Pancreas (tissue), 10 donors: Measurements from ENCODE around the gene TCF7L2. TPM values are rescaled to one million over a fixed set of nuclear protein-coding genes. Genes with fewer than 3 reads are reported as not detected.

Source experiments
- ATAC-seq, 4 donors: fragments of 200-7000 bp; cut with Tn5 transposase; one replicate each; pipeline versions ENCODE4 v1.8.0 to v1.9.1; 2020; ENCODE audit warnings: mild to moderate bottlenecking in 4 of 4, moderate library complexity in 4 of 4
- DNase-seq, 6 donors: peaks; one replicate each; pipeline ENCODE4 v3.0.0-alpha.2; 2020
- FAIRE-seq: peaks from 2 replicates; lab custom pipeline; 2012; peaks lifted over from hg19 to GRCh38; lab: Jason Lieb, UNC
- H3K27ac ChIP-seq, 4 donors: fragments of 200-600 bp; sonication (generic); 1 replicate in 3 of 4; 2 replicates in 1 of 4; pipeline versions ENCODE4 v1.5.0 to v1.8.0; 2020
- H3K27me3 ChIP-seq, 4 donors: fragments of 200-600 bp; one replicate each; pipeline ENCODE4 v1.8.0; 2021
- H3K36me3 ChIP-seq, 3 donors: fragments of 200-600 bp; sonication (generic) in 1 of 3; one replicate each; pipeline versions ENCODE4 v1.5.0 to v1.8.0; 2020 to 2021
- H3K4me1 ChIP-seq, 3 donors: fragments of 200-600 bp; one replicate each; pipeline ENCODE4 v1.8.0; 2021
- H3K4me3 ChIP-seq, 4 donors: fragments of 200-600 bp; sonication (generic) in 2 of 4; one replicate each; pipeline versions ENCODE4 v1.5.0 to v1.8.0; 2020 to 2021
- H3K9me3 ChIP-seq, 4 donors: fragments of 200-600 bp; one replicate each; pipeline ENCODE4 v1.8.0; 2021
- WGBS, 2 donors: extraction: QIAGEN DNeasy Blood & Tissue Kit; methylation state at CpG; one replicate each; pipeline ENCODE4 v1.1.7; 2013; 5-methylcytosine and 5-hydroxymethylcytosine counted together
- intact Hi-C, 3 donors: fragments of 100-400 bp; cut with DNase I; formaldehyde crosslinking; loops; one replicate each; pipeline versions ENCODE4 v1.11.1 to v1.14.2; 2022
- polyA plus RNA-seq, 2 donors: library from polyadenylated mRNA; stranded (reverse); fragments of 200-250 nt; gene quantifications; one replicate each; pipeline ENCODE4 v1.2.3, GENCODE V29; 2013
- total RNA-seq, 6 donors: library from RNA; stranded (reverse); fragmentation: NEBNext Ultra II Directional in 4 of 6; extraction: Animal tissue kit (Norgen Biotek cat#: 25700) in 4 of 6; gene quantifications; one replicate each; pipeline versions ENCODE4 v1.2.1 to v1.2.4, GENCODE V29; 2021 to 2023
- TF ChIP-seq, protein P1 (sequence below), 4 donors: fragments of 200-600 bp; sonication (generic) in 3 of 4; IDR thresholded peaks; one replicate each; pipeline versions ENCODE4 v1.5.0 to v1.8.0; 2021; ENCODE audit warnings: antibody characterized with exemption in 4 of 4
- donor health status: healthy with polysubstance abuse.
- donor health status: DM: no; HTN: no; CAD: no; lungs with moderate emphysema.
- donor health status: DM: no; HTN: no; CAD: no.
- donor health status: control.
- donor health status: control.
- donor health status: Bipolar disorder and iron deficiency.
- donor health status: DM: yes; HTN: yes; CAD: no.
- donor health status: DM: no; HTN: no; CAD: no.
- donor health status: DM: no; HTN: no; CAD: no.
- donor health status: DM: yes; HTN: yes; CAD: no.

TCF7L2 gene
- total and polyA plus RNA-seq, 8 donors = 7.9 to 22.3 (median 11.6) TPM

DNA sequence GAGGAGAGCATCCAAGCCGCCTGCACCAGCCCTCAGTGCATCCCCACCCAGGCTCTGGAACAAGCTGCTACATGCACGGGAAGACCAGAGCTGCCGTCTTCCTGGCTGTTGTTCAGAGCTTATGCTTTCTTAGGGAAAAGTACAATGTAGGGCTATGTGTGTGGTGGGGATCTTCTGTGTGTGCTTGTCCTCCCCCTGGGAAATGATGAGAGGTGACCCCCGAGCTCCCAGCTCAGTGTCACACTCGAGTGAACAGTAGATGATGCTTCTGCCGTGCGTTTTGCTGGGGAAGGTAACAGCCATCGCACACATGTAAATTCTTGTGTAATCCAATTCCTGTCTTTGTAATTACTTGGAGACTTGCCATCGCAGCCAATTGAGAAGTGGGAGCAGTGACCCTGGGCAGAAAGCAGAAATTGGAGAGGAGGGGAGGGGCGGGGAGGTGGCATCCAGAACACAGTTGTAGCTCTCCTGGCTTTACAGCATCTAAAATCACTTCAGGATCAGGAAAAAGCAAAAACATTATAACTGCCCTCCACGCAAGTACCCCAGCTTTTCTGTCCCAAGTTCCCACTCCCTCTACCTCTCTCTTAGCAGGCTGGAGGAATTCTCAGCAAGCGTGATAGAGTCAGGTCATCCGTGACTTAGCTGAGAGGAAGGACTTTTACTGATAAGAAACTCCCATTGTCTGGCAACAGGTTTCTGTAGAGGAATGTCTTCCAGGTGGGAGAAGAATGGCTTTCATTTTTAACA lies 149.6 kb downstream of the TCF7L2 start:
- Histone ChIP-seq H3K27ac (no peak overlapping the region), H3K27me3 (no peaks in the 10 kb centered on the region), H3K4me3 (no peak overlapping the region), H3K36me3 (no peaks in the 10 kb centered on the region), H3K9me3 (no peaks in the 10 kb centered on the region), H3K4me1 (peaks cover 0 to 10% (median 0%) of the 10 kb centered on the region in 3 donors)
- WGBS, 2 donors = 65 to 69% methylated on average over 13 of the region's 13 CpGs
- no peak for FAIRE-seq
- intact Hi-C loops = no loop called here
- DNase-seq = no peak
- ATAC-seq = peak in 3 of 4 donors; percentile 14 to 31 (median 19)
- TF ChIP-seq, protein P1, sequence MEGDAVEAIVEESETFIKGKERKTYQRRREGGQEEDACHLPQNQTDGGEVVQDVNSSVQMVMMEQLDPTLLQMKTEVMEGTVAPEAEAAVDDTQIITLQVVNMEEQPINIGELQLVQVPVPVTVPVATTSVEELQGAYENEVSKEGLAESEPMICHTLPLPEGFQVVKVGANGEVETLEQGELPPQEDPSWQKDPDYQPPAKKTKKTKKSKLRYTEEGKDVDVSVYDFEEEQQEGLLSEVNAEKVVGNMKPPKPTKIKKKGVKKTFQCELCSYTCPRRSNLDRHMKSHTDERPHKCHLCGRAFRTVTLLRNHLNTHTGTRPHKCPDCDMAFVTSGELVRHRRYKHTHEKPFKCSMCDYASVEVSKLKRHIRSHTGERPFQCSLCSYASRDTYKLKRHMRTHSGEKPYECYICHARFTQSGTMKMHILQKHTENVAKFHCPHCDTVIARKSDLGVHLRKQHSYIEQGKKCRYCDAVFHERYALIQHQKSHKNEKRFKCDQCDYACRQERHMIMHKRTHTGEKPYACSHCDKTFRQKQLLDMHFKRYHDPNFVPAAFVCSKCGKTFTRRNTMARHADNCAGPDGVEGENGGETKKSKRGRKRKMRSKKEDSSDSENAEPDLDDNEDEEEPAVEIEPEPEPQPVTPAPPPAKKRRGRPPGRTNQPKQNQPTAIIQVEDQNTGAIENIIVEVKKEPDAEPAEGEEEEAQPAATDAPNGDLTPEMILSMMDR (IDR thresholded peaks at IDR 0.05) = no peak

DNA sequence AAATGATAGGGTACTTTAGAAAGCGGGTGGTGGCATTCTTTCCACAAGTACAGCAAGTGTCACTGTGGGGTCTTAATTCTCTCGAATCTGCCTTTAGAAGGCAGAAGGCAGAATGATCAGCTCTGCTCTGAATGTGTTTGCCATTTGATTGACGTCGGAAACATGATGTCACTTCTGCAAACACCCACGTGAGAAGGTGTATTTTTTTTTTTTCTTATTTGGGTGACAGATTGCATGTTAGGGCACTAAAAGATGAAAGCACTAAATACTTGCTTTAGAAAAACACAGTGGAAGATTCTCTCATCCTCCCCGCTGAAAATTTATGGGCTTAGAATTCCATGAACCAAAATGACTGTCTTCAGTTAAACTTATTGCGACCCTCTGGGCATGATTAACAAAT lies 150.2 kb downstream of the TCF7L2 start:
- TF ChIP-seq, protein P1 (IDR thresholded peaks at IDR 0.05) = no peak
- Histone ChIP-seq H3K9me3 (no peaks in the 10 kb centered on the region), H3K27me3 (no peaks in the 10 kb centered on the region), H3K4me3 (no peak overlapping the region), H3K27ac (no peak overlapping the region), H3K4me1 (peaks cover 0 to 10% (median 0%) of the 10 kb centered on the region in 3 donors), H3K36me3 (no peaks in the 10 kb centered on the region)
- DNase-seq (no peak), FAIRE-seq (no peak), ATAC-seq (no peak)
- intact Hi-C loops = no loop called here
- WGBS, 2 donors = 72 to 77% methylated on average over 7 of the region's 7 CpGs

- TF ChIP-seq, protein P1 (IDR thresholded peaks at IDR 0.05) = no peak
- no peak for DNase-seq
- 79 to 80% methylated on average over 8 of the region's 8 CpGs for WGBS, 2 donors
- Histone ChIP-seq H3K4me1 (peaks cover 0 to 20% (median 0%) of the 10 kb centered on the region in 3 donors), H3K27me3 (no peaks in the 10 kb centered on the region), H3K9me3 (no peaks in the 10 kb centered on the region), H3K4me3 (no peak overlapping the region), H3K27ac (no peak overlapping the region), H3K36me3 (no peaks in the 10 kb centered on the region)
- ATAC-seq = no peak
- FAIRE-seq = no peak
- intact Hi-C loops = no loop called here
Observed at GRCh38 chr10:113103131-113103840, 153.2 kb downstream of the TCF7L2 start.

DNA sequence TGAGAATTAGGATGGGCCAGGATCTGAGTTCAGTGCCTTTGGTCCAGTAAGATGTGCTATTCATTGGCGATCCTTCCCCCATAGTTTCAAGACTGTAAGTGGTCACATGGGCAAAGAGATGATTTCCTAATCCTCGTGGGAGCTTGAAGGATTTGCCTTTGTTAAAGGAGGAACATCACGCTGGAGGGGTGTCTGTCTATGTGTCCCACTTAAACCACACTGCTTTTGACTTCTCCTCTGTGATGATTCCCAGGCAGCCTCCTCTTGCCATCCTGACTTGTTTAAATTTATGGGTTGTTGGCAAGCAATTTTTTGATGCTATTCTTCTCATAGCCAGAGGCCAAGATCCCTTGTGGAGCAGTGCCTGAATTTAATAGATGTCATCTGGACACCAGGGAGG lies 154.0 kb downstream of the TCF7L2 start:
- TF ChIP-seq, protein P1 (IDR thresholded peaks at IDR 0.05) = no peak
- Histone ChIP-seq H3K4me3 (no peak overlapping the region), H3K4me1 (peaks cover 0 to 20% (median 0%) of the 10 kb centered on the region in 3 donors), H3K36me3 (no peaks in the 10 kb centered on the region), H3K9me3 (no peaks in the 10 kb centered on the region), H3K27ac (no peak overlapping the region), H3K27me3 (no peaks in the 10 kb centered on the region)
- DNase-seq (no peak), ATAC-seq (no peak), FAIRE-seq (no peak)
- intact Hi-C loops = no loop called here
- 77 to 90% methylated on average over 3 of the region's 3 CpGs for WGBS, 2 donors
